MCF 10A (cell line): ENCODE measurements around the gene CXCL9. TPM values are rescaled to one million over a fixed set of nuclear protein-coding genes. Genes with fewer than 3 reads are reported as not detected.
"Not testable (repeated sequence)": the region's sequence is repeated elsewhere in the genome, so short reads cannot be mapped to it uniquely, and the experiment has no call there.

Experiments used
- BruUV-seq: library from RNA; stranded (reverse); fragments of 400-500 nt; replicated peaks from 2 replicates; lab custom pipeline; 2021; lab: Mats Ljungman, UMichigan
- CTCF ChIA-PET: fragments of 300-600 bp; sonication (Branson Sonifier 250); formaldehyde crosslinking; extraction: SDS; loops from one replicate; lab custom pipeline; 2021; ENCODE audit warnings: antibody characterized with exemption, inconsistent platforms; lab: Yijun Ruan, JAX
- POLR2A ChIA-PET: fragments of 300-600, 350-650 bp; sonication (Branson Sonifier 250); formaldehyde crosslinking; extraction: SDS; loops from one replicate; lab custom pipeline; 2020; ENCODE audit warnings: antibody characterized with exemption, inconsistent platforms; lab: Yijun Ruan, JAX
- DNase-seq: peaks from one replicate; pipeline ENCODE4 v3.0.0-alpha.2; 2018; ENCODE audit not compliant: unreplicated experiment
- H3K27ac Mint-ChIP-seq: one replicate; pipeline ENCODE4 v1.8.0; 2022; ENCODE audit warnings: mild to moderate bottlenecking, low read depth, mixed read lengths; ENCODE audit not compliant: unreplicated experiment
- H3K27me3 Mint-ChIP-seq: one replicate; pipeline ENCODE4 v1.8.0; 2022; ENCODE audit warnings: mixed read lengths; ENCODE audit not compliant: insufficient read depth, unreplicated experiment
- H3K36me3 Mint-ChIP-seq: one replicate; pipeline ENCODE4 v1.8.0; 2022; ENCODE audit warnings: mild to moderate bottlenecking, moderate library complexity, mixed read lengths; ENCODE audit not compliant: insufficient read depth, unreplicated experiment
- H3K4me1 Mint-ChIP-seq: one replicate; pipeline ENCODE4 v1.8.0; 2022; ENCODE audit warnings: mixed read lengths; ENCODE audit not compliant: insufficient read depth, unreplicated experiment
- H3K4me3 Mint-ChIP-seq: one replicate; pipeline ENCODE4 v1.8.0; 2022; ENCODE audit warnings: mild to moderate bottlenecking, moderate library complexity, mixed read lengths; ENCODE audit not compliant: unreplicated experiment
- H3K9me3 Mint-ChIP-seq: one replicate; pipeline ENCODE4 v1.8.0; 2022; ENCODE audit warnings: mixed read lengths; ENCODE audit not compliant: unreplicated experiment
- CTCF ChIP-seq: fragments of 200-600 bp; IDR thresholded peaks from one replicate; pipeline ENCODE4 v1.8.0; 2022; ENCODE audit warnings: antibody characterized with exemption, mild to moderate bottlenecking; ENCODE audit not compliant: unreplicated experiment
- intact Hi-C: fragments of 100-400 bp; cut with micrococcal nuclease; formaldehyde crosslinking; loops from 2 replicates; pipeline ENCODE4 v1.14.1; 2022
- total RNA-seq: library from RNA; stranded (reverse); gene quantifications from 2 replicates; pipeline ENCODE4 v1.2.3, GENCODE V29; 2022

The CXCL9 gene
- total RNA-seq, 1 experiment from 2014 or later: not detected

- POLR2A ChIA-PET: interaction anchor here (0.6 kb wide), 1 partner anchor 464 kb away, joined by 4 read pairs; no protein-coding TSS in a partner anchor
These were observed 7.0 kb downstream of the CXCL9 start for GRCh38 chr4:76000279-76000678.

GRCh38 chr4:75998525-75999147, 8.7 kb downstream of the CXCL9 start:
- not testable (repeated sequence) for H3K4me1 Mint-ChIP-seq, BruUV-seq, H3K27ac Mint-ChIP-seq, H3K9me3 Mint-ChIP-seq, DNase-seq, H3K36me3 Mint-ChIP-seq, H3K4me3 Mint-ChIP-seq
- CTCF ChIA-PET: interaction anchor here (8.1 kb wide), 1 partner anchor 70 kb away, joined by 126 read pairs; no protein-coding TSS in a partner anchor
- POLR2A ChIA-PET: interaction anchor here (0.8 kb wide), 1 partner anchor 56 kb away, joined by 3 read pairs; no protein-coding TSS in a partner anchor
- H3K27me3 Mint-ChIP-seq: peaks cover 12% of the 10 kb centered on the region
- intact Hi-C loops: loop anchor here (5.0 kb wide), 1 partner anchor 509 kb away; no protein-coding TSS in a partner anchor

More at GRCh38 chr4:76000279-76000678, 7.0 kb downstream of the CXCL9 start:
- TF ChIP-seq CTCF: no peak
- CTCF ChIA-PET: interaction anchor here (0.6 to 1.4 kb wide), 5 partner anchors 66 to 305 kb away, joined by 3 to 8 read pairs (median 3); no protein-coding TSS in a partner anchor
- no peak for DNase-seq
- BruUV-seq: no TSS peak
- peaks cover 1% of the 10 kb centered on the region for H3K27me3 Mint-ChIP-seq
- no peaks in the 10 kb centered on the region for H3K36me3 Mint-ChIP-seq
- intact Hi-C loops: no loop called here
- peaks cover 9% of the 10 kb centered on the region for H3K4me1 Mint-ChIP-seq
- no peak overlapping the region for H3K4me3 Mint-ChIP-seq
- H3K27ac Mint-ChIP-seq: no peak overlapping the region
- no peaks in the 10 kb centered on the region for H3K9me3 Mint-ChIP-seq

GRCh38 chr4:75997946-75998345, 9.4 kb downstream of the CXCL9 start:
- H3K4me3 Mint-ChIP-seq: no peak overlapping the region
- DNase-seq: no peak
- POLR2A ChIA-PET: interaction anchor here (2.0 kb wide), 1 partner anchor 89 kb away, joined by 8 read pairs; no protein-coding TSS in a partner anchor
- no peaks in the 10 kb centered on the region for H3K36me3 Mint-ChIP-seq
- CTCF ChIA-PET: interaction anchor here (0.7 to 8.1 kb wide), 5 partner anchors 56 to 1836 kb away, joined by 3 to 128 read pairs (median 4); no protein-coding TSS in a partner anchor
- peaks cover 9% of the 10 kb centered on the region for H3K4me1 Mint-ChIP-seq
- BruUV-seq: no TSS peak
- intact Hi-C loops: loop anchor here (5.0 kb wide), 1 partner anchor 509 kb away; no protein-coding TSS in a partner anchor
- H3K27ac Mint-ChIP-seq: no peak overlapping the region
- H3K9me3 Mint-ChIP-seq: no peaks in the 10 kb centered on the region
- TF ChIP-seq CTCF: no peak
- H3K27me3 Mint-ChIP-seq: peaks cover 12% of the 10 kb centered on the region

- peaks cover 12% of the 10 kb centered on the region for H3K27me3 Mint-ChIP-seq
- ChIA-PET POLR2A (interaction anchor here (1.7 to 2.0 kb wide), 3 partner anchors 70 to 151 kb away, joined by 6 to 10 read pairs (median 8); partner anchors contain the start of gene NUP54), CTCF (interaction anchor here (0.6 to 8.1 kb wide), 14 partner anchors 12 to 1835 kb away, joined by 3 to 128 read pairs (median 4); no protein-coding TSS in a partner anchor)
- H3K4me3 Mint-ChIP-seq: no peak overlapping the region
- H3K9me3 Mint-ChIP-seq: no peaks in the 10 kb centered on the region
- DNase-seq: no peak
- peaks cover 9% of the 10 kb centered on the region for H3K4me1 Mint-ChIP-seq
- no peaks in the 10 kb centered on the region for H3K36me3 Mint-ChIP-seq
- no TSS peak for BruUV-seq
- intact Hi-C loops: loop anchor here (5.0 kb wide), 1 partner anchor 510 kb away; no protein-coding TSS in a partner anchor
- TF ChIP-seq CTCF: no peak
- H3K27ac Mint-ChIP-seq: peak overlapping the region; percentile 76
These were observed 10.2 kb downstream of the CXCL9 start for GRCh38 chr4:75997081-75997480.
